HL-60/S4 treated with retinoic acid at 250 ng/mL for 4 days and 3 days (cell line): Measurements from ENCODE around the gene OR2S2.

Source experiments
- in situ Hi-C: fragments of 300-500 bp; cut with MboI; formaldehyde crosslinking; loops from 2 replicates; pipeline ENCODE4 v1.7.0; 2022; ENCODE audit warnings: low sequenced_read_pairs

Gene OR2S2

DNA sequence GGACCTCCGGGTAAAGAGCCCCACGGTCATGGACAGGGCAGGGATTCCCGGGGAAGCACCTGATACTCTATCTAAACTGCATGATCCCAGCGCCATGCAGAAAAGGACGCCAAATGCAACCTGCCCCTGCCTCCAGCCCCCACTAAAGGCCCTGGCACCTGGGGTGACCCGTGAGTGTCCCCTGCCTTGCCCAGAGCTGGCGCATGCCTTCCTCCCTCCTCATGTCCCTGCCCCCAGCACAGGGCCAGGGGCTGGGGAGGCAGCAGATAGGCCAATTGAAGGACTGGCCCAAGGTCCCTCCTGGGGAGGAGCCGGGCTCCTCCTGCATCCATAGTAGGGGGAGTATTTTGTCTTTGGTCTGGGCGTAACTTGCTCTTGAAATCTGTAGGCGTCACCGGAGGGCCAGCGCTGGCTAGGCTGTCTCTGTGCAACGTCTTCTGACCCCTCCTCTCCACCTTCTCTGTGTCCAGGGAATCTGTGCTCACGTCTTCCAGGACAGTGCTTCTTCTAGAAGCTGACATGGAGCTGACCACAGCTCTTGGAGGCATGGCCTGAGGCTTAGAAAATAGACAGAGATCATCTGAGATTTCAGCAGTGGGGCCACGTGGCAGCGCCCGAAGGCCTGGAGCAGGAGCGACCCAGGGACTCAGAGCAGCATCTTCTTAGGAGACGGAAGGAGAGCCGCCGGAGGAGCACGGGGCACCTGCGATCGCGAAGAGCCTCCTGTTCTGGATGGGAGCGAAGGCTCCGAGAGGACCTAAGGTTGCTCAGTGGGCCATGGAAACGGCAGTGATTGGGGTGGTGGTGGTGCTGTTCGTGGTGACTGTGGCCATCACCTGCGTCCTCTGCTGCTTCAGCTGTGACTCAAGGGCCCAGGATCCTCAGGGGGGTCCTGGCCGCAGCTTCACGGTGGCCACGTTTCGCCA lies 48.0 kb downstream of the OR2S2 start:
- in situ Hi-C loops, result no loop called here

DNA sequence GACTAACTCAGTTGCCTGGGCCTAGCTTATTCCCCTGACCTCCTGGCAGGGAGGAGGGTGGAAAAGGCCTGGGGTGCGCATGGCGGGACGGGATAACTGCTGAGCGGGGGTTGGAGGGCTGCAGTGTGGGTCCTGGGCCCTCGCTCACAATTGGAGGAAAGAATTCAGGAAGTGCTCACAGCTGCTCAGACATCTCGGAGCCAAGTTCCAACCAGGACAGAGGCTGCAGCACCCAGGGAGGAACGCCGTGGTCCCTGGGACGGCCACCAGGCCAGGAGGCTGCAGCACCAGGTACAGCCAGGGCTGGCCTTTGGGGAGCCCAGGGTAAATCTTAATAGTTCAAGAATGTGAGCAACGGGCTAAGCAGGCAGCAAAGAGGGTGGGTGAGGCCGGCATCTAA lies 48.7 kb downstream of the OR2S2 start, which contains the start of gene SPAAR:
Gene SPAAR (plus strand): TSS at position 217 of the 400 bp plus-strand sequence. CDS start 974 bp downstream, outside the sequence.
- in situ Hi-C loops, result no loop called here

- in situ Hi-C loops, result no loop called here
Observed at GRCh38 chr9:35908504-35909125, 49.3 kb downstream of the OR2S2 start.

DNA sequence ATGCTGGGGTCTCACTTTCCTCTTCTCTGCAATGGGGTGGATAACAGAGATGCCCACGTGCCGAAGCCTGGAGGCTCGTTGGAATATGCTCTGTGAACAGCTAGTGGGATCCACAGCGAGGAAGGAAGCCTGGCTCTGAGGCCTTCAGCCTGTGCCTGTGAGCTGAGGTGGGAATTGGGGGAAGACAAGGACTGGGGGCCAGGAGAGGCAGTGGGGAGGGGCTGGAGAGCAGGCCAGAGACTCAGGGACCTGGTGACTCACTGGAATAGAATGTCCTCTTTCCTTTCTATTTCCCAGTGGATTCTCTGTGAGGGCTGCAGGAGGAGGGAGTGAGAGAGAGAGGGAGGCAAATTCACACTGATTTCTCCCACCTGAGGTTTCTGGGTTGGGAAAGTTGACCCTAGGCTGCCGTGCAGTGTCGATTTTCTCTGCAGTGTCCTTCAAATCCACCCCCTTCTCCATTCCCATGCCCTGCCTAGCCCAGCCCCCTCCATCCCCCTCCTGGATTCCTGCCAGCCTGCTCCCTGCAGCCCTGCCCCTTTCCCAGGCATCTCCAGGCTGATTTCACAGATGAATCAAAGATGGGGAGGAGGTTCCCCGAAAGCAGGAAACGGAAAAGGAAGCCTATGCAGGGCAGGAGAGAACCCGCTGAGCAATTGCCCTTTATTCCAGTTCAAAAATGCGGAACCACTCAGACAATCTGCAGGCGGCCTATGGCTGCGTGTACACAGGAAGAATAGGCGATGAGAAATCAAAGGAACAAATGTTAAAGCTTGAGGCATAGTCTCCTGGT lies 50.0 kb downstream of the OR2S2 start:
- in situ Hi-C loops, result no loop called here
